A549 (cell line): ENCODE measurements around the gene TRIM29. TPM values are rescaled to one million over a fixed set of nuclear protein-coding genes. Genes with fewer than 3 reads are reported as not detected.

Experiments
- ATAC-seq, 2 experiments: fragments of 200-7000 bp in 1 of 2; fragments of >200 bp in 1 of 2; cut with Nextera tagmentation in 1 of 2; cut with Tn5 transposase in 1 of 2; 3 replicates each; pipeline versions ENCODE4 v1.8.0 to v1.9.1; 2018 to 2020; ENCODE audit warnings: mild to moderate bottlenecking in 1 of 2, moderate library complexity in 1 of 2
- CTCF ChIA-PET: fragments of 300-600 bp; sonication (Branson Sonifier 250); formaldehyde crosslinking; extraction: SDS; loops from one replicate; lab custom pipeline; 2021; ENCODE audit warnings: antibody characterized with exemption, inconsistent platforms; lab: Yijun Ruan, JAX
- POLR2A ChIA-PET: fragments of 350-600 bp; formaldehyde crosslinking; extraction: SDS; loops from one replicate; lab custom pipeline; 2021; ENCODE audit warnings: antibody characterized with exemption, inconsistent platforms; lab: Yijun Ruan, JAX
- DNase-seq, 2 experiments: peaks; one replicate each; pipeline versions ENCODE4 v3.0.0 to v3.0.0-alpha.2; 2011 to 2016; ENCODE audit warnings: low read depth in 1 of 2, low spot score in 1 of 2
- FAIRE-seq: peaks from 2 replicates; lab custom pipeline; 2011; peaks lifted over from hg19 to GRCh38; lab: Jason Lieb, UNC
- H3K27ac ChIP-seq, 2 experiments: fragments of >200 bp; sonication (Bioruptor Twin); formaldehyde crosslinking; 3 replicates each; pipeline ENCODE4 v1.5.1; 2016 to 2017
- H3K4me1 ChIP-seq: fragments of >200 bp; sonication (Bioruptor Twin); formaldehyde crosslinking; 3 replicates; pipeline ENCODE4 v1.6.1; 2016
- H3K4me2 ChIP-seq: fragments of >200 bp; sonication (Bioruptor Twin); formaldehyde crosslinking; 3 replicates; pipeline ENCODE4 v1.6.1; 2016
- H3K4me3 ChIP-seq: fragments of >200 bp; sonication (Bioruptor Twin); formaldehyde crosslinking; 3 replicates; pipeline ENCODE4 v1.5.1; 2016
- H3K9me3 ChIP-seq: fragments of >200 bp; sonication (Bioruptor Twin); formaldehyde crosslinking; 3 replicates; pipeline ENCODE4 v1.6.1; 2016
- ATOH8 ChIP-seq: fragments of 250-450 bp; sonication (Bioruptor Pico); IDR thresholded peaks from 2 replicates; pipeline ENCODE4 v1.5.0; 2020; ENCODE audit warnings: low read depth, mild to moderate bottlenecking, moderate library complexity
- CHD2 ChIP-seq: fragments of 150-350 bp; IDR thresholded peaks from 2 replicates; pipeline ENCODE4 v1.6.1; 2014; ENCODE audit warnings: low read length; ENCODE audit not compliant: partially characterized antibody
- CTCF ChIP-seq: fragments of >200 bp; sonication (Bioruptor Twin); formaldehyde crosslinking; IDR thresholded peaks from 3 replicates; pipeline ENCODE4 v1.5.1; 2016
- EHMT2 ChIP-seq: fragments of 200-600 bp; sonication (generic); IDR thresholded peaks from 2 replicates; pipeline ENCODE4 v1.6.1; 2016; ENCODE audit warnings: antibody characterized with exemption, low read depth, mild to moderate bottlenecking, moderate library complexity
- EP300 ChIP-seq, 2 experiments: fragments of >200 bp; sonication (Bioruptor Twin); formaldehyde crosslinking; IDR thresholded peaks; 2 replicates in 1 of 2; 3 replicates in 1 of 2; pipeline ENCODE4 v1.6.1; 2016 to 2017
- FOSL2 ChIP-seq, 2 experiments: fragments of 450-650 bp in 1 of 2; fragments of >200 bp in 1 of 2; sonication (Bioruptor Twin) in 1 of 2; formaldehyde crosslinking; IDR thresholded peaks; 2 replicates each; pipeline versions ENCODE4 v1.5.0 to v1.6.1; 2016 to 2020; ENCODE audit warnings: mild to moderate bottlenecking in 1 of 2, moderate library complexity in 1 of 2
- FOXS1 ChIP-seq: fragments of 250-450 bp; sonication (Bioruptor Pico); IDR thresholded peaks from 2 replicates; pipeline ENCODE4 v1.5.0; 2020; ENCODE audit warnings: mild to moderate bottlenecking, moderate library complexity
- GATA3 ChIP-seq: IDR thresholded peaks from 2 replicates; pipeline ENCODE4 v1.6.1; 2012; ENCODE audit warnings: borderline replicate concordance
- HDAC2 ChIP-seq: fragments of 200-600 bp; sonication (generic); IDR thresholded peaks from 2 replicates; pipeline ENCODE4 v1.6.1; 2016
- HMGXB4 ChIP-seq: fragments of 250-450 bp; sonication (Bioruptor Pico); IDR thresholded peaks from 2 replicates; pipeline ENCODE4 v1.5.0; 2021; ENCODE audit warnings: mild to moderate bottlenecking, moderate library complexity, borderline replicate concordance
- HOXA7 ChIP-seq: fragments of 250-450 bp; sonication (Bioruptor Pico); IDR thresholded peaks from 2 replicates; pipeline ENCODE4 v1.5.0; 2020; ENCODE audit warnings: mild to moderate bottlenecking, moderate library complexity
- HOXB5 ChIP-seq: fragments of 250-450 bp; sonication (Bioruptor Pico); IDR thresholded peaks from 2 replicates; pipeline ENCODE4 v1.5.0; 2020; ENCODE audit warnings: mild to moderate bottlenecking, moderate library complexity
- JUNB ChIP-seq: fragments of >200 bp; sonication (Bioruptor Twin); formaldehyde crosslinking; IDR thresholded peaks from 2 replicates; pipeline ENCODE4 v1.6.1; 2016
- KDM5A ChIP-seq: fragments of 200-600 bp; sonication (generic); IDR thresholded peaks from 2 replicates; pipeline ENCODE4 v1.6.1; 2016; ENCODE audit warnings: antibody characterized with exemption, mild to moderate bottlenecking
- NFE2L2 ChIP-seq: fragments of 150-350 bp; conservative IDR thresholded peaks from 2 replicates; pipeline ENCODE4 v1.6.1; 2014; ENCODE audit warnings: low read length
- NPAS2 ChIP-seq: fragments of 250-450 bp; sonication (Bioruptor Pico); IDR thresholded peaks from 2 replicates; pipeline ENCODE4 v1.8.0; 2022; ENCODE audit warnings: mild to moderate bottlenecking, moderate library complexity, borderline replicate concordance
- POLR2AphosphoS2 ChIP-seq: conservative IDR thresholded peaks from 2 replicates; pipeline ENCODE4 v1.6.1; 2012; ENCODE audit warnings: low read length, improper control_type of control experiment, inconsistent platforms
- RAD21 ChIP-seq, 2 experiments: fragments of >200 bp in 1 of 2; sonication (Bioruptor Twin) in 1 of 2; formaldehyde crosslinking in 1 of 2; IDR thresholded peaks in 1 of 2; conservative IDR thresholded peaks in 1 of 2; 2 replicates in 1 of 2; 3 replicates in 1 of 2; pipeline ENCODE4 v1.6.1; 2012 to 2018; ENCODE audit warnings: inconsistent platforms in 1 of 2
- RCOR1 ChIP-seq: fragments of 150-350 bp; IDR thresholded peaks from 2 replicates; pipeline ENCODE4 v1.6.1; 2014; ENCODE audit warnings: antibody characterized with exemption, low read length, low read depth
- REST ChIP-seq: fragments of 200-600 bp; sonication (generic); IDR thresholded peaks from 2 replicates; pipeline ENCODE4 v1.6.1; 2016; ENCODE audit warnings: antibody characterized with exemption, mild to moderate bottlenecking, moderate library complexity
- SREBF2 ChIP-seq: fragments of 450-650 bp; IDR thresholded peaks from 2 replicates; pipeline ENCODE4 v1.6.1; 2014; ENCODE audit warnings: mild to moderate bottlenecking, moderate library complexity
- TP53 ChIP-seq: fragments of 250-450 bp; sonication (Bioruptor Pico); IDR thresholded peaks from 2 replicates; pipeline ENCODE4 v1.5.0; 2021; ENCODE audit warnings: mild to moderate bottlenecking, moderate library complexity
- ZNF302 ChIP-seq: fragments of 250-450 bp; sonication (Bioruptor Pico); IDR thresholded peaks from 2 replicates; pipeline ENCODE4 v1.9.0; 2021; ENCODE audit warnings: inconsistent platforms, mild to moderate bottlenecking, moderate library complexity
- WGBS: methylation state at CpG from one replicate; pipeline ENCODE4 v1.1.6; 2017; ENCODE audit errors: missing lambda C conversion rate; 5-methylcytosine and 5-hydroxymethylcytosine counted together
- polyA plus RNA-seq, 4 experiments: library from polyadenylated mRNA; depleted of rRNA in 3 of 4; stranded (reverse); fragments of >200 nt; fragmentation: RNase III in 1 of 4; extraction: RNeasy Plus Mini Kit Qiagen cat#74134 plus additional on column Dnase treatment in 1 of 4; gene quantifications; 2 replicates in 3 of 4; 3 replicates in 1 of 4; pipeline ENCODE4 v1.2.3, GENCODE V29; 2011 to 2017
- TF ChIP-seq, protein P1 (sequence below): fragments of >200 bp; sonication (Bioruptor Twin); formaldehyde crosslinking; IDR thresholded peaks from 2 replicates; pipeline ENCODE4 v1.6.1; 2016

TRIM29 gene
- polyA plus RNA-seq, 2 of the 4 experiments (the other 2 are of a cell fraction) = 2.7 to 3.6 TPM

DNA sequence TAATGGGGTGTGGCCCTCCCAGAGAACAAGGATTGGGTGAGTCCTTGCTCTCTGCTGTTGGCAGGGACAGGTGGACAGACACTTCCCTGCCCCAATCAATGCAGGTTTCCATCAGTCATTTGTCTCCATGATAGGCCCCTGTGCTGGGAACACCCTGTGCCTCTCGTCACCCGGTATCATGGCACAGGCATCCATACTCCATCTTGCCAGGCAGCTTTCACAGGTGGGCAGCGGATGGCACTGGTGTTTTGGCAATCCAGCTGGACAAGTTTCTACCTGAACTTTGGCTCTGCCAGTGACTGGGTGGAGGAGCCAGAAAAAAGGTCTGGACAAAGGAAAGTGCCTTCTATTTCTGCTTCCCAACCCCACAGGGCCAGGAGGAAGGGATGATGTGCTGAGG is 47.5 kb downstream of the TRIM29 start:
- POLR2A ChIA-PET = no interaction called here
- Histone ChIP-seq H3K9me3 (peaks cover 14% of the 10 kb centered on the region; the same call in 1 of the 3 replicates), H3K4me3 (no peak overlapping the region), H3K27ac (no peak overlapping the region), H3K4me2 (no peak overlapping the region), H3K4me1 (no peaks in the 10 kb centered on the region)
- TF ChIP-seq JUNB (no peak), TP53 (CRISPR knock-in tag) (no peak), CTCF (no peak), EP300 (IDR thresholded peaks at IDR 0.05) (no peak), POLR2AphosphoS2 (no peak), ZNF302 (no peak), GATA3 (no peak), NPAS2 (CRISPR knock-in tag) (no peak), HDAC2 (no peak), HOXA7 (CRISPR knock-in tag) (no peak), FOSL2 (IDR thresholded peaks at IDR 0.05) (no peak), FOSL2 (CRISPR knock-in tag; IDR thresholded peaks at IDR 0.05) (no peak), EHMT2 (no peak), RAD21 (conservative IDR thresholded peaks at IDR 0.05 in 1 of 2, IDR thresholded peaks at IDR 0.05 in 1 of 2) (no peak), ATOH8 (CRISPR knock-in tag) (no peak), CHD2 (no peak)
- TF ChIP-seq, protein P1, sequence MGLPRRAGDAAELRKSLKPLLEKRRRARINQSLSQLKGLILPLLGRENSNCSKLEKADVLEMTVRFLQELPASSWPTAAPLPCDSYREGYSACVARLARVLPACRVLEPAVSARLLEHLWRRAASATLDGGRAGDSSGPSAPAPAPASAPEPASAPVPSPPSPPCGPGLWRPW = no peak
- DNase-seq = no peak
- WGBS = 33% methylated on average over 1 of the region's 3 CpGs
- ATAC-seq = no peak
- CTCF ChIA-PET = interaction anchor here (1.2 kb wide), 1 partner anchor 18 kb away, joined by 4 read pairs; no protein-coding TSS in a partner anchor
- no peak for FAIRE-seq

DNA sequence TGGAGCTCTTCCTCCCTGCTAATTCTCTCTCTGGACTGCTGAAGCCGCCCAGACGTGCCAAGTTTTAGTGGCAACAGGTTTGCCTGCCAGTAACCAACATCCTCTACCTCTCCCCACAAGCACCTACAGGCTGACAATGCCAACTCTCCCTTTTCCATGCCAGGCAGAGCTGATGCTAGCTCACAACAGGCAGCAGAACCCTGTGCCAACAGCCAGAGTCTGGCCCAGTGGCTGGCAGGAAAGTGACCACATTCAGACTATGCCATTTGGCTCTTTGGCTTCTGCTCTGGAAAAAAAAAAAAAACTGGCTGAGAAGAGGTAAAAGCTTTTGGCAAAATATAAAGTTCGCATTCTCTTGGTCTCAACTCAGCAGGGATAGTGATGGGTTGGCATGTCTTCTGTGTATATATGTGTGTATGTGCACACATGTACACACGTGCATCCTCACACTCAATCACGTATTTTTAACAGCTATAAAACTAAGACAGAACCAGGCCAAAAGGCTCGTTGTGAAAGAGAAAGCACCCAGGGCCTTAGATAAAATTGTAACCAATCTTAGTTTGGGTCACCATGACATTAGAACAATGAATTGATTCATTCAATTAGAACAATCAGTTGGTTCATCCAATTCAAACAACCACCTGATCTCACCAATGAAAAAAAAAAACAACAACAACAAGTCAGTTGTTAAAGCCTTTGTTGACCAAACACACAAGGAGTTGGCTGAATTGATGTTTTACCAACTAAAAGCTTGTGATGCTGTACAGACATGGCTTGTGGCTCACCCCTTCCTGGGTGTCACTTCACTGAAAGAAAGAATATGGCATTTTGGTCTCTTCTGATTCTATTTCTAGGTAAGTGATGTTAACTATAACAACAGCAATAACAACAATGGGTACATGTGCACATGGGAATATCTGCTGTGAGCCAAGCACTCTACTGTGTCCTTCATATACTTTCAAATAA is 48.6 kb downstream of the TRIM29 start:
- 3% methylated on average over 6 of the region's 6 CpGs for WGBS
- no peak for DNase-seq
- H3K4me1 ChIP-seq = no peaks in the 10 kb centered on the region
- peaks cover 14% of the 10 kb centered on the region; the same call in 1 of the 3 replicates for H3K9me3 ChIP-seq
- H3K27ac ChIP-seq = no peak overlapping the region
- no peak for FAIRE-seq
- no peak for ATAC-seq
- ChIA-PET CTCF (interaction anchor here (0.7 to 2.2 kb wide), 4 partner anchors 10 to 575 kb away, joined by 3 to 6 read pairs (median 4); no protein-coding TSS in a partner anchor), POLR2A (interaction anchor here (0.7 kb wide), 1 partner anchor 58 kb away, joined by 3 read pairs; no protein-coding TSS in a partner anchor)
- H3K4me3 ChIP-seq = no peak overlapping the region
- TF ChIP-seq RCOR1 (no peak), REST (no peak), FOXS1 (CRISPR knock-in tag) (no peak), POLR2AphosphoS2 (no peak), SREBF2 (no peak), HOXB5 (CRISPR knock-in tag) (no peak), NFE2L2 (no peak), HMGXB4 (CRISPR knock-in tag) (no peak), KDM5A (no peak)
- TF ChIP-seq, all 56 proteins: peak for 0
- H3K4me2 ChIP-seq = no peak overlapping the region
